AG04449 (cell line): Measurements from ENCODE around the gene STK32B.

Experiments
- CTCF ChIA-PET: fragments of 350-600 bp; formaldehyde crosslinking; extraction: SDS; loops from one replicate; lab custom pipeline; 2021; ENCODE audit warnings: antibody characterized with exemption; lab: Yijun Ruan, JAX
- POLR2A ChIA-PET: fragments of 400-600, 350-600 bp; formaldehyde crosslinking; extraction: SDS; loops from one replicate; lab custom pipeline; 2020; ENCODE audit warnings: antibody characterized with exemption, inconsistent platforms; lab: Yijun Ruan, JAX
- DNase-seq: peaks from one replicate; pipeline ENCODE4 v3.0.0-alpha.2; 2010; ENCODE audit warnings: low read depth, low spot score
- H3K4me3 ChIP-seq: 2 replicates; pipeline ENCODE4 v1.5.1; 2011; ENCODE audit warnings: low read depth, mild to moderate bottlenecking, control low read depth, low read length
- CTCF ChIP-seq: IDR thresholded peaks from one replicate; pipeline ENCODE4 v1.5.1; 2011; ENCODE audit warnings: mild to moderate bottlenecking, moderate library complexity, low read length, control low read depth, inconsistent platforms; ENCODE audit not compliant: insufficient read depth; ENCODE audit errors: missing control alignments

Gene STK32B

GRCh38 chr4:5019274-5019673 lies 32.0 kb upstream of the STK32B start, which contains the start of gene CYTL1:
TSS of gene CYTL1 (minus strand) at chr4:5019458. CDS start at chr4:5019445, 13 bp downstream.
- CTCF ChIA-PET = no interaction called here
- no peak for DNase-seq
- TF ChIP-seq CTCF = no peak
- H3K4me3 ChIP-seq = peak within 1 kb of the TSS; percentile 34
- POLR2A ChIA-PET = no interaction called here

GRCh38 chr4:5019796-5020195 lies 31.5 kb upstream of the STK32B start:
- ChIA-PET CTCF (no interaction called here), POLR2A (no interaction called here)
- DNase-seq = no peak
- no peak overlapping the region for H3K4me3 ChIP-seq
- no peak for TF ChIP-seq CTCF

DNA sequence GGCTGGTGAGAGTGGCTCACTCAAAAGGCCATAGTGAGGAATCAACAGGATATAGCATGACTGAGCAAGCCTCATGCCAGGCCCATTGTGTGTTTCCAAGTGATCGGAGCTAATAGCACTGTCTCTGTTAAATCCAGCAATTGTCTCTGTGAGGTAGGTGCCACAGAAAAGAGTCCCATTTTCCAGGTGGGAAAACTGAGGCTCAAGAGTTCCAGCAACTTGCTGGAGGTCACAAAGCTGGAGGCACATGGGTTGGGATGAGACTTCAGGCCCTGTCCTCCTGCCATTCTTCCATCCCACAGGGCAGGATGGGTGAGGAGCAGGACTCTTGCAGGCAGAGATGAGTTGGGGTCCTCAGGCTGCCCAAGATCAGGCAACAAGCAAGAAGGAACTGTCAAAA lies 30.9 kb upstream of the STK32B start:
- H3K4me3 ChIP-seq = no peak overlapping the region
- ChIA-PET CTCF (interaction anchor here (2.2 kb wide), 1 partner anchor 30 kb away, joined by 5 read pairs; the partner anchor contains the start of gene STK32B), POLR2A (no interaction called here)
- TF ChIP-seq CTCF = no peak
- DNase-seq = no peak

DNA sequence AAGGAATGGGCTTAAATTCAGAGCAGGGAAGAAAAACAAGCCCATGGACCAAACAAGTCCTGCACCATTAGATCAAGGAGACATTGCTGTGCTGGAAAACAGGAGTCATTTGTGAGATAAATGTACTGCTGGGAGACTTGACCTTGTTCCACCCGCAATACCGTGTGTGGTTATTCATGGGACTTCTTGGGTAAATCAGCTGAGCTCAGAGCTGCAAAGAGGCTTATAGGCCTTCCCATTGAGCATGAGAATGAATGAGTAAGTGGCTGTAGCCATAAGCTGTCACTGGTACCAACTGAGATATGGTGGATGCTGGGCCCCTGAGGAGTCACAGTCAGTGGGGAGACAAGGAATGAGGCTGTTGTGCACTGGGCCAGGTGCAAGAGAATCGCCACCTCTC lies 29.7 kb upstream of the STK32B start:
- POLR2A ChIA-PET = no interaction called here
- DNase-seq = no peak
- TF ChIP-seq CTCF = no peak
- CTCF ChIA-PET = interaction anchor here (2.2 kb wide), 1 partner anchor 29 kb away, joined by 5 read pairs; the partner anchor contains the start of gene STK32B
- H3K4me3 ChIP-seq = no peak overlapping the region

DNA sequence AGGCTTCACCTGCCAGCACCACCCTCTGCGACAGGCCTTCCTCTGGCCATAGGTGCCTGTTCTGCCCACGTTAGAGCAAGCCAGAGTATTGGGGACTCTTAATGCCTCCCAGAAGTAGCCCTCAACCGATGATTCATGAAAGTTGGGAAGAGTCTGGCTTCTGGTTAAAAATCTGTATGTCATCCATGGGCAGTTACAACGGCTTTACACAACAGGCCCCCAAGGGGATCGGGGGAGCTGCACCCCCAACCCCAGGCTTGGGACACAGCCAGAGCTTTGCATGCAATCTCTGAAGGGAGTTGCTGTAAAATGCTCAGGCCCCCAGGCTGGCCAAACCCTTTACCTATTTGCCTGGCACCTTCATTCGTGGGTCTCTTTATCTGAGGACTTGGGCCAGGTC lies 26.6 kb upstream of the STK32B start:
- peak; percentile 21 for DNase-seq
- TF ChIP-seq CTCF = no peak
- ChIA-PET CTCF (interaction anchor here (1.2 kb wide), 1 partner anchor 435 kb away, joined by 4 read pairs; no protein-coding TSS in a partner anchor), POLR2A (no interaction called here)
- no peak overlapping the region for H3K4me3 ChIP-seq

DNA sequence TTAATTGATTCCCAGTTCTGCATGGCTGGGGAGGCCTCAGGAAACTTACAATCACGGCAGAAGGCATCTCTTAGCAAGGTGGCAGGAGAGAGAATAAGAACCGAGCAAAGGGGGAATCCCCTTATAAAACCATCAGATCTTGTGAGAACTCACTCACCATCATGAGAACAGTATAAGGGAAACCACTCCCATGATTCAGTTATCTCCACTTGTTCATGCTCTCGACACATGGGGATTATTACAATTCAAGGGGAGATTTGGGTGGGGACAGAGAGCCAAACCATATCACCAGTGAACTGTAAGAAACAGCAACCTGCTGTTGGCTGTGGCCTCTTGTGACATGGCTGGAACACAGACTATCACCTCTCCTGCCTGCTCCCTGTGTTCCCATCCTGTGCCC lies 24.9 kb upstream of the STK32B start:
- TF ChIP-seq CTCF = no peak
- POLR2A ChIA-PET = no interaction called here
- CTCF ChIA-PET = no interaction called here
- H3K4me3 ChIP-seq = no peak overlapping the region
- DNase-seq = no peak
